ENCODE data around the gene AMBP.

Gene AMBP

GRCh38 chr9:114078021-114078780 is at the start of gene AMBP:
TSS of gene AMBP (minus strand) at chr9:114078300. CDS start at chr9:114078209, 91 bp downstream.
- Histone ChIP-seq H3K27ac (ENCODE audit: low read length) (no peak within 1 kb of the TSS), H3K4me2 (ENCODE audit: insufficient read depth, low read length) (no peak within 1 kb of the TSS), H3K9ac (ENCODE audit: low read depth, low read length) (no peak within 1 kb of the TSS), H2AFZ (ENCODE audit: low read depth, low read length) (no peak within 1 kb of the TSS), H3K9me3 (ENCODE audit: insufficient read depth, low read length, severe bottlenecking) (no peaks in the 10 kb centered on the region), H3K27me3 (ENCODE audit: insufficient read depth, low read length, poor library complexity) (no peaks in the 10 kb centered on the region), H3K36me3 (ENCODE audit: insufficient read depth, low read length) (no peaks in the 10 kb centered on the region), H3K4me3 (ENCODE audit: low read depth in 1 of 2, low read length in 2 of 2) (no peak within 1 kb of the TSS), H4K20me1 (ENCODE audit: insufficient read depth, low read length) (no peaks in the 10 kb centered on the region), H3K4me1 (ENCODE audit: insufficient read depth, low read length) (no peaks in the 10 kb centered on the region), H3K79me2 (ENCODE audit: insufficient read depth, low read length) (no peaks in the 10 kb centered on the region)
- ATAC-seq (ENCODE audit: insufficient read depth, low read depth) = no peak
- no peak for DNase-seq
- TF ChIP-seq CTCF (IDR thresholded peaks at IDR 0.05; ENCODE audit: borderline replicate concordance, extremely low read depth, low read length, poor library complexity, severe bottlenecking) (no peak), EZH2 (IDR thresholded peaks at IDR 0.05; ENCODE audit: borderline replicate concordance, low read depth, low read length, severe bottlenecking) (no peak)

GRCh38 chr9:114126247-114127060 is 48.4 kb upstream of the AMBP start:
- Histone ChIP-seq H3K4me1 (ENCODE audit: insufficient read depth, low read length) (no peaks in the 10 kb centered on the region), H3K27ac (ENCODE audit: low read length) (no peak overlapping the region), H4K20me1 (ENCODE audit: insufficient read depth, low read length) (no peaks in the 10 kb centered on the region), H2AFZ (ENCODE audit: low read depth, low read length) (no peak overlapping the region), H3K27me3 (ENCODE audit: insufficient read depth, low read length, poor library complexity) (no peaks in the 10 kb centered on the region), H3K9ac (ENCODE audit: low read depth, low read length) (no peak overlapping the region), H3K4me2 (ENCODE audit: insufficient read depth, low read length) (no peak overlapping the region), H3K36me3 (ENCODE audit: insufficient read depth, low read length) (no peaks in the 10 kb centered on the region), H3K4me3 (ENCODE audit: low read depth in 1 of 2, low read length in 2 of 2) (no peak overlapping the region), H3K9me3 (ENCODE audit: insufficient read depth, low read length, severe bottlenecking) (no peaks in the 10 kb centered on the region), H3K79me2 (ENCODE audit: insufficient read depth, low read length) (no peaks in the 10 kb centered on the region)
- ATAC-seq (ENCODE audit: insufficient read depth, low read depth) = no peak
- DNase-seq = no peak
- no peak for TF ChIP-seq CTCF (IDR thresholded peaks at IDR 0.05; ENCODE audit: borderline replicate concordance, extremely low read depth, low read length, poor library complexity, severe bottlenecking)
- TF ChIP-seq EZH2 (IDR thresholded peaks at IDR 0.05; ENCODE audit: borderline replicate concordance, low read depth, low read length, severe bottlenecking) = no peak

GRCh38 chr9:114125476-114126013 is 47.4 kb upstream of the AMBP start:
- DNase-seq = no peak
- no peak overlapping the region for H3K27ac ChIP-seq (ENCODE audit: low read length)
- no peaks in the 10 kb centered on the region for H3K36me3 ChIP-seq (ENCODE audit: insufficient read depth, low read length)
- no peak overlapping the region for H3K9ac ChIP-seq (ENCODE audit: low read depth, low read length)
- no peak overlapping the region for H2AFZ ChIP-seq (ENCODE audit: low read depth, low read length)
- no peak overlapping the region for H3K4me2 ChIP-seq (ENCODE audit: insufficient read depth, low read length)
- H3K79me2 ChIP-seq (ENCODE audit: insufficient read depth, low read length) = no peaks in the 10 kb centered on the region
- no peak for ATAC-seq (ENCODE audit: insufficient read depth, low read depth)
- H4K20me1 ChIP-seq (ENCODE audit: insufficient read depth, low read length) = no peaks in the 10 kb centered on the region
- H3K4me3 ChIP-seq (ENCODE audit: low read depth in 1 of 2, low read length in 2 of 2) = no peak overlapping the region
- no peaks in the 10 kb centered on the region for H3K27me3 ChIP-seq (ENCODE audit: insufficient read depth, low read length, poor library complexity)
- no peaks in the 10 kb centered on the region for H3K4me1 ChIP-seq (ENCODE audit: insufficient read depth, low read length)
- TF ChIP-seq CTCF (IDR thresholded peaks at IDR 0.05; ENCODE audit: borderline replicate concordance, extremely low read depth, low read length, poor library complexity, severe bottlenecking) (no peak), EZH2 (IDR thresholded peaks at IDR 0.05; ENCODE audit: borderline replicate concordance, low read depth, low read length, severe bottlenecking) (no peak)
- H3K9me3 ChIP-seq (ENCODE audit: insufficient read depth, low read length, severe bottlenecking) = no peaks in the 10 kb centered on the region

All from DND-41 (cell line).